Stimulated activated CD4-positive, alpha-beta T cell treated with anti-CD3 and anti-CD28 coated beads, Interleukin-12 subunit alpha, Interleukin-12 subunit beta, amount 100 ng/mL, for 4 hours (primary cell): ENCODE data around the gene BBOF1.
A peak's percentile ranks its signal among the peaks of the same experiment; 100 is the strongest.

Source experiments
- DNase-seq: peaks from one replicate; pipeline ENCODE4 v3.0.0-alpha.2; 2020

The BBOF1 gene

DNA sequence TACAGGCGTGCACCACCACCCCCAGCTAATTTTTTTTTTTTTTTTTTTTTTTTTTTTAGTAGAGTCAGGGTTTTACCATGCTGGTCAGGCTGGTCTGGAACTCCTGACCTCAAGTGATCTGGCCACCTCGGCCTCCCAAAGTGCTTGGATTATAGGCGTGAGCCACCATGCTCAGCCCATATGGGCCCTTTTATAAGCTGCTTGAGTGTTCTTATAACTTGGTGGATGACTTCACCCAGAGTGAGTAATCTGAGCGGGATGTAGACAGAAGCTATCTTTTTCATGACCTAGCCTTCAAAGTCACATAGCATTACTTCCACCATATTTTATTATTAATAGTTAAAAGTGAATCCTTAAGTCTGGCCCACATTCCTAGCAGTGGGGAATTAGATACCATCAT is 16.4 kb downstream of the BBOF1 start:
- no peak for DNase-seq

DNA sequence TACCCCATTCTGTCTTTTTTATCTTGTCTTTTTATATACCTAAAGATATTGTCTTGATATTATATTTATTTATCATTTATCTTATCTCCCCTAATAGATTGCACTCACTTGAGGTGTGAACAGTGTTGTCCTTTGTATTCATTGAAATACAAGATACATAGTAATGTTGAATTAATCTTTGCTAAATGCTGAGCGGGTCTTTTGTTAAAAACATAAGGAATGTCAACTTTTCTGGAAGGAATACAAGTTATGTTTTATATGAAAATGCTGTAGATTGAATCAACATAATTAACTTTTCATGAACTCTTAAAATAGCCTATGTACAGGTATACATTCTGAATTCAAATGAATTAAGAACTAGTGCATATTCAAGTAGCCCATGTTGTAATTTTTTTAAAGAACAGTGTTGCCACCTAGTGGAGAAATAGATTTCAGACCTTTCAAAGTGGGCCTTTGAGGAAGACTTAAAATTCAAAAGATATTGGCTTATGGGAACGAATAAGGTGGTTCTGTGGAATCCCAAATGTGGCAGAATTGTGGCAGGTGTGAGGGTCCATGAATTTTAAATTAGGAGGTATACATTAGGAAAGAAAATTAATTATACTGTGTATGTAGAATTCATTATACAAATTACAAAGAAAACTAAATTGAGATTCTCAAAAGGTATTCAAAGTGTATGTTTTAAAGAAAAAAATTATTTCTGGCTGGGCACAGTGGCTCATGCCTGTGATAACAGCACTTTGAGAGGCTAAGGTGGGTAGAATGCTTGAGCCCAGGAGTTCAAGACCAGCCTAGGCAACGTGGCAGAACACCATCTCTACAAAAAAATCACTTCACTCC is 19.1 kb downstream of the BBOF1 start:
- DNase-seq = no peak

DNA sequence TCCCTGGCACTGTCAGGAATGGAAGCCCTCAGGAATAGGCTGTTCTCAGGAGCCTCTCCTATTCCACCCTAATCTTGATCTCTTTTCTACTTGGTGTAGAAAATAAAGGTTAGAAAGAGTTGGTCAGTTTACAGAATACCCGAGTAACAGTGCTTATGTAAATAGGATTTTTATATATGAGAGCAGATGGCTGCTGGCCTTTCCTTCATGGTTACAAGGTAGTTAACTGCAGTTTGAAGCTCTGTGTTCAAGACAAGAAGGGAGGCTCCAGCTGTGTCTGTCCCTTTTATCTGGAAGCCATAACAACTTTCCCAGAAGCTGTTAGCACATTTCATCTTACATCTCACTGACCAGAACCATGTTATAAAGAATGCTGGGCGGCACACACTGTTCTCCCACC is 23.1 kb downstream of the BBOF1 start:
- no peak for DNase-seq

DNA sequence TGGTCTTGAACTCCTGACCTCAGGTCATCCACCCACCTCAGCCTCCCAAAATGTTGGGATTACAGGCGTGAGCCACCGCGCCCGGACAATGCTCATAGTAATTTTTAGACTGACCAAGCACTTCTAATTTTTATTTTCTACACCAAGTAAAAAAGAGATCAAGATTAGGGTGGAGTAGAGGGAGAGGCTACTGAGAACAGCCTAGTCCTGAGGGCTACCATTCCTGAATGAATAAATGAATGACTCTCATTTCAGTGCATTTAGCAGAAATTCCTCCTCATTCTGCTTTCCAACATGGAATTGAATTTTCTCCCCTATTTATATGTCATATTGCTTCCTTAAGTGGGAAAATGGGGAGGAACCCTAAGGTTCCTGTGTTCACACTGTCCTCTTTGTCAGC is 26.4 kb downstream of the BBOF1 start:
- no peak for DNase-seq

DNA sequence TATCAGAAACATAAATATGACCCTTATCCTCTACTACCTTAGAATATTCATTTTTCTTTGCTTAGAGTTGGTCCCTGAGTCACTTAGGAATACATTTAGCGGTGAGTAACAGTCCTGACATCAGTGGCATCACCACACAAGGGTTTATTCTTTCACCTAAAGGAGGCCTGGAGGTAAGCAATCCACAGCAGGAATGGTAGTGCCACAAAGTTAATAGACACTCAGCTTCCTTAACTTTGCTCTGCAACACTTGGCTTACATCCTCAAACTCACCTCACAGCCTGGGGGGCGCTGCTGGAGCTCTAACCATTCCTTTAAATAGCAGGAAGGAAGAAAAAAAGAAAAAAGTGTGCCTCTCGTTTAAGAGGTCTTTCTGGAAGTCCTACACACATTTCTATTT is 29.1 kb downstream of the BBOF1 start:
- DNase-seq = no peak

DNA sequence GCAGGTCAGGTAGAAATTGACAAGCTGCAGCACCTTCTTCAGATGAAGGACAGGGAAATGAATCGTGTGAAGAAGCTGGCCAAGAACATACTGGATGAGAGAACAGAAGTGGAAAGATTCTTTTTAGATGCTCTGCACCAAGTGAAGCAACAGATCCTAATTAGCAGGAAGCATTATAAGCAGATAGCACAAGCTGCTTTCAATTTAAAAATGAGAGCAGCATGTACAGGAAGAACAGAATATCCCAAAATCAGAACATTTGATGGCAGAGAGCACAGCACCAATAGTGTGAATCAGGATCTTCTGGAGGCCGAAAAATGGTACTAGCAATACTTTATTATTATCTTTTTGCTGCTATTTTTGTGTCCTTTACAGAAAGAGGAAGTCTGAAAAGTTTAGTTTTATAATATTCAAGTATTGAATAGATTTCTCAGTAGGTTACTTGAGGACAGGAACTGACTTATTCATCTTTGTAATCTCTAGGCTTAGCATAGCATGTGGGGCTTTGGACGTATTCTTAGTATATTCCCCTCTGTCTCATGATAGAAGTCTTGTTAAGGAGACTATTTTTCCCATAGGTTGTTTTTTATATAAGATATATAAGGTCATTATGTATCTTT is 30.8 kb downstream of the BBOF1 start:
- DNase-seq = no peak

DNA sequence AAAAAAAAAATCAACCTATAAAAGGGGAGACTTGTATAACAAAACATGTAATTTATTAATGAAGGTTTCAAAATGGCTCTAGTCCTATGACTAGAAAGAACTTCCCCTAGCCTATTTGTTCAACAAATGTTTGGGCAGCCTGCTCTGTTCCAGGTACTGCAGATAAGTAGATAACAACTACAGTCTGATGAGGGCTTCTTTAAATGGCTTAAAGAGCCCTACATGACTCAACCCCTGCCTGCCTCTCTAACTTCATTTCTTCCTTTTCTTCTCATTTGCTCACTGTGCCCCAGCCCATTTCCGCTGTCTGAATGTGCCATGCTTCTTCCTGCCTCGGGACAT is 43.6 kb downstream of the BBOF1 start:
- no peak for DNase-seq

DNA sequence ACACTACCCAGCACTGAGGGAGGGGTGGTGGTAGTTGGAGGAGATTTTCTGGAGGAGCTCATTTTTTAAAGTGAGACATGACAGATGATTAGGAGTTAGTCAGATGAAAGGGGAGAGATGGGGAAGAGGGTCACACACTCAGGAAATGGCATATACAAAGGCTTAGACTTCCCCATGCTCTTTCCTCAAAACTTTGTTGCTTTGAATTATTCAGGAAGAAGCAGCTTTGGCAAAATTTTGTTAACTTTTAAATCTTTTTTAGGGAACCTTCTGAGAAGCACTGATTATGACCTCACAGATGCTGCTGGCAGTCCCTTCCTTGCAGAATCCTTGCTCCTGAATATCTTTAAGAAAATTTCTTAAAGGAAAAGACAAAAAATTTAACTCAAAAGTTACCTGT is 45.3 kb downstream of the BBOF1 start:
- DNase-seq = no peak

DNA sequence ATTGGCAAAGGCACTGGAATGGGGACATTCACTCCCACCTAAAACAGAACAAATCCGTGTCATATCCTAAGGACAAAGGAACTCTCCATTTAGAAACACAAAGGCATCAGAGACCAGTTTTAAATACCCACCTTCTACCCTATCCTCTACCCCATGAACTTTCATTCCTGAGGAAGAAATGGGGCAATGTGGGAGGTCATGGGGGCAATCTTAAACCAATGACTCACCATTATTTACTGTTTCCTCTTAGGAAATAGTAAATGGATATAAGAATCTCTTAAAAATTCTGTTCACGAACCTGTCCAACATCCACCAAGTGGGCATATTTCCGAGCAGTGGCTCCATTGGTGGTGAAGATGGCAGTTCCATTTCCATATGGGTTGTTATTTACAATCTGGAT is 45.7 kb downstream of the BBOF1 start:
- no peak for DNase-seq

DNA sequence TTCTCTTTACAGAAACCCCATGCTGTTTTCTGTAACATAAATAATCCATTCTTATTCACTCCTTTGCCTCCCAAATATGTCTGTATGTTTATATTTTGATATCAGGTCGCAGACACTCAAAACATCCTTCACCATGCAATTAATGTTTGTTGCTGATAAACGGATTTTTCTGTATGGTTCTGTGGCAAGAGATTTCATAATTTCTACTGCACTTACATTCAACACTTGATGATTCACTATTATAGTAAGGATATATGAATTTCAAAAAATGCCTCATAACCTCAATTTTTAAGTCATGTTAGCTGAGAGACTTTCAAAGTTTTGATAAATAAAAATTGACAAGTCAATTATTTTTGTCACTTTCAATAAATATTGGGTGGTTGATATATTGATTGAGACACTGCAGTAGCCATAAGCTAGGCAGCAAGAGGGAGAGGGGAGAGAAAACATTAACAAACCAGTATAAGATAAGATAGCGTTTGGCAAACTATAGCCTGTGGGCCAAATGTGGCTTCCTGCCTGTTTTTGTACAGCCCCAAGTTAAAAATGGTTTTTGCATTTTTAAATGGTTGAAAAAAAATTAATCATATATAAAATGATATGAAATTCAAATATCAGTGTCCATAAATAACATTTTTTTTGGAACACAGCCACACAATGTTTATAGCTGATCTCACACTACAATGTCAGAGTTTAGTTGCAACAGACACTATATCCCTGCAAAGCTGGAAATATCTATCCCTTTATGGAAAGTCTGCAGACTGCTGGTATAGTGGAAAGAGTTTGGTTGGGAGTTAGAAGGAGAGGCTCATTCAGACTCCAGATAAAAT is 46.8 kb downstream of the BBOF1 start:
- DNase-seq = no peak

DNA sequence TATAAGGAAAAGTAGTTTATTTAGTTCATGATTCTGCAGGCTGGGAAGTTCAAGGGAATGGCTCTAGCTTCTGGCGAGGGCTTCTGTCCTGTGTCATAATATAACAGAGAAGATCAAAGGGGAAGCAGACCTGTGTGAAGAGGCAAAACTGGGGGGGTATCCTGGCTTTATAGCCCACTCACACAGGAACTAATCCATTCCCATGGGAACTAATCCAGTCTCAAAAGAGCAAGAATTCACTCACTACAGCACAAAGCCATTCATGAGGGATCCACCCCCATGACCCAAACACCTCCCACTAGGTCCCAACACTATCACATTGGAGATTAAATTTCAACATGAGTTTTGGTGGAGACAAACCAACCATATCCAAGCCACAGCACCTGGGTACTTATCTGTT is 58.3 kb downstream of the BBOF1 start:
- DNase-seq = no peak

DNA sequence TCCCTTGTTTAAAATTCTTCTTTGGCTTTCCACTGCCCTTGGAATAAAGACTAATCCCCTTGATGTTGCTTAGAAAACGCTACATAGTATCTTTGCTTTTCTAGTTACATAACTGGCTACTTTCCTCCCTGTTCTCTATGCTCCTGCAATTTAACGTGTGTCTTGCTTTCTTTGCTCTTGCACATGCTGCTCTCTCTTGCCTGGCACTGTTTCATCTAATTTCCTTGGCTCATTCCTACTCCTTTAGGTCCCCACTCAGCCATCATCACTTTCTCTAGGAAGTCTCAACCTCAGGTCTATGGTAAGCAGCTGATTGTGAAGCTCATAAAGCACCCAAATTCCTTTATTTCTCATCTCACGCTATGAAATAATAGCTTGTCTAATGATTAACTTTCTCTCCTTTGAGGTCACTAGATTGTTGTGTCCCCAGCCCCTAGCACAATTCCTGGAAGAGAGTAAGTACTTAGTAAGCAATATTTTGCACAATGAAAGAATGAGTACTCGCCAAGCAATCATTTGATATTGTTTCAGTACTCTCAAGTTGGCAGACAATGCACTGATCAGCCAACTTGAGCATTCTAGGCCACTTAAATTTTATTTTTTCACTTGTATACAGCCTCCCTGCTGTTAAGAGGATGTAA is 61.8 kb downstream of the BBOF1 start:
- no peak for DNase-seq

DNA sequence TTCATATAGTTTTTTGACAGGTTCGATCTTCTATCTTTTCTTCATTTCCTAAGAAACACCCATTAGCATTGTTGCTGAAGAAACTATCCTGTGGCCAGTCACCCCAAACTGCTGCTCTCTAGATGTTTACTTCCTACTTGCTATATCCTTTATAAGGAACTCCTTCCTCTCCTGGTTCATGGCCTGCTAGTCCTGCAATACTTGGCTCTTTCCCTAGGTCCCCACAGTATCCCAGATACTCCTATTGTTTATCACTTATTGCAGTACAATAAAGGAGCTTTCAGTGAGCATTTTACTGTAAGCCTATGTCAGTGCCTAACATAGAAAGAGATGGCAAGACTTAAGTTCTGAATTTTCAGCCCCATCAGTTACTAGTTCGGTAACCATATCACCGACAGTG is 62.3 kb downstream of the BBOF1 start:
- DNase-seq = no peak

DNA sequence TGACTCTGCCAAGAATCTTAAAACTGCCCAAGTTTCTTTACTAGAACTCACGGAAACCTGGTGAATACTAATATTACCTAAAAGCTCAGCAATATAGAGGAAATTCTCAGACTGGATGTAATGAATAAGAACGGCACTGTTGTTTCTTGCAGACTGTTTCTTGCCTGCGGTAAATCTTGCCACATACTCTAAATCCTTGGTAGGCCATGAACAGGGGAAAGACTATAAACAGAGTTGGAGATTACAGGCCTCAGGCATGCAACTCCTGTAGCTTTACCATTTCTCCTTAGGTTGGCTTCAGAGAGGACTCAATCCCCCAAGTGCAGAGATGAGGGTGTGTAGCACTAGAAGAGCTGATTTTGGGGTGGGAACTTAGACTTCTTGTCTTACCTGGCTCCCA is 64.0 kb downstream of the BBOF1 start:
- no peak for DNase-seq

DNA sequence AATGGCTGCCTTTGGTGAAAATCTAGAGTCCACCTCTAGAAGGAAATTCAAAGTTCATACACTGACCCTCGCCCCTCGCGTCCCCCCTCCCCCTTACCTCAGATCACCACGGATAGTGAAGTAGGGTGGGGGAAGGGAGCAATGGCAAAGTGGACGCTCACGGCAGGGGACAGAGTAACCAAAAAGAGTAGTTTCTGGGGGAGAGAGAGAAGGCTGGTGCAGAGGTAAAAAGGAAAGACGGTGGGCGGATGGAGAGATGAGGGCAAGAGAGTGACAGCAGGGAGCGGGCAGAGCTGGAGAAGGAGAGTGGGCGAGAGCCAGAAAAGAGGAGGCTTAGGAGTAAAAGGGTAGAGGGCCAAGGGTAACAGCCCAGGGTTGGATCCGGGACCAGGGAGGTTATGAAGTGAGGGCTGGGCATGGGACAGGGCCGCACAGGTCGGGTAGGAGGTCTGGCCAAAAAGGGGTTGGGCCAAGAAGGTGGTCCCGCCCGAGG is 64.7 kb downstream of the BBOF1 start:
- no peak for DNase-seq

DNA sequence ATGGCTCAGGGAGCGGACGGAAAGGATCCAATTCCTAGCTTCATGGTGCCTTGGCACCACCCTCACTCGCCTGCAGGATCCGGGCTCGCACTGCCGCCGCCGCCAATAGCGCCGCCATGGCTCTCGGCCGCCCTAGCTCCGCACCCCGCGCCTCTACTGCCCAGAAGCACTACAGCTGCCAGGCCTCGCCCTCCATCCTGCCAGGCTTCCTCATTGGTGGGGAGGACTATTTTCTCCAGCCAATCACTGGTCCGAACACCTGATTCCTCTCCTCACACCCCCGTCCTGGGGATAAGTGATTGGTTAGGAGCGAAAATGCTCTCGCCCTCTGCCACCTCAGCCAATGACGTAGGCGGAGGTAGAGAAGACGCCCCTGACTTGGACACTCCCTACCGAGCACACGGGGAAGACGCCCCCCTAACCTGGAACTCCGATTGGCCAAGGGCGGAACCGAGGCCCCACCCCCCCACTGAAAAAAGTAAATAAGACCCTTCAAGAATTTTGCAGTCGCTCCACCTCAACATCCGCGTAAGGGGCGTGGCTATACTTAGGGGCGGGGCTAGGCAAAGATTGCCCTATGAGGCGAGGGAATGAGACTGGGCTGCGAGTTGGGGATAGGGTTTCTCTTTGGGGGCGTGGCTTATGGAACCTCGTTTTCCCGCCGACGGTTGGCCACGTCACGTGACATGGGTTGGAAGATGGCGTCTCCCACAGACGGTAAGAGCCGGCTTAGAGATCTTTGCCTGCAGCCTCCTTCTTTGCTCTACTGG is 65.3 kb downstream of the BBOF1 start, which contains the start of the genes ALDH6A1 and LIN52:
Gene ALDH6A1, minus strand, starts transcription at position 177 of the 770 bp plus-strand sequence. Its CDS starts 59 bp downstream, at position 118.
Gene LIN52, plus strand, starts transcription at position 680 of the 770 bp plus-strand sequence. Its CDS starts 19 bp downstream, at position 699.
- peak; percentile 100 for DNase-seq

DNA sequence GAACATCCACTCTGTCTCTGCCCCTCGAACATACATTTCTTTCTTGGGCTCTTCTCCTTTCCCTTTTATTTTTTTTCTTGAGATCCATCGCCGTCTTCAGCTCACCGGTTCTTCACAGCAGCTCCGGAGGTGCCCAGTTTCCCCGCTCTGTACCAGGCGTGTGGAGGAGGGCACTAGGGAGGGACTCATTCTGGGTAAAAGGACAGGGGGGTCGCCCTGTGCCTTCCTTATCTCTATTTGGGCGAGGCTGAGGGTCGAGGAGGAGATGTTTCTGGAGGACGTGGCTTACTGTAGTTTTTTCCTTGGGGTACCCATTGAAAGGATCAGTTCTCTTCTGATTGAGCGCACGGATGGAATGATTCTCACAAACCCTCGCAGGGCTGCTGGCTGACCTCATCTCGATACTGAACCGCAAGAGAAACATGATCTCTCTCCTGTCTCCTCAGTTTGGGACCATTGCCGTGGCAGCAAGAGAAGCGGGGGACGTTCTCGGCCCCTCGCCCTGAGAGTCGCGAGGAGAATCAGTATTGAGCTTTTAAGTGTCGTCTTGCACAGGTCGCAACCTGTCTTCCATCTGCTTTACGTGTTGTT is 66.0 kb downstream of the BBOF1 start:
- DNase-seq = peak; percentile 2

DNA sequence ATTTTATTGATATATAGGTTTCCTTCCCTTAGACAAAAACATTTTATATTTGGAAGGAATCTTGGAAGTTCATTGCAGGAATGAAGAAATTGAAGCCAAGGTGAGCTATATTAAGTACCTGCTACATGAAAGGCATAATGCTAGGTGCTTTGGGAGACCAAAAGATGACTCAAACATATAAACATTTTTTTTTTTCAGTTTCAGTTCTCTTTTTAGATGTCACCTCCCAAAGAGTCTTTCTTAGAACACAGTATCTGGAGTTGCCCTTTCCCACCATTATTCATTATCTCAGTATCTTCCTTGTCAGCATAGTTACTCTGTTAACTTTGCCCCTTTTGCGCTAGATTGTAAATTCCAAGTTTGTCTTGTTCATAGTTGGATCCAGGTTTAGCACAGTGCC is 66.7 kb downstream of the BBOF1 start:
- no peak for DNase-seq

DNA sequence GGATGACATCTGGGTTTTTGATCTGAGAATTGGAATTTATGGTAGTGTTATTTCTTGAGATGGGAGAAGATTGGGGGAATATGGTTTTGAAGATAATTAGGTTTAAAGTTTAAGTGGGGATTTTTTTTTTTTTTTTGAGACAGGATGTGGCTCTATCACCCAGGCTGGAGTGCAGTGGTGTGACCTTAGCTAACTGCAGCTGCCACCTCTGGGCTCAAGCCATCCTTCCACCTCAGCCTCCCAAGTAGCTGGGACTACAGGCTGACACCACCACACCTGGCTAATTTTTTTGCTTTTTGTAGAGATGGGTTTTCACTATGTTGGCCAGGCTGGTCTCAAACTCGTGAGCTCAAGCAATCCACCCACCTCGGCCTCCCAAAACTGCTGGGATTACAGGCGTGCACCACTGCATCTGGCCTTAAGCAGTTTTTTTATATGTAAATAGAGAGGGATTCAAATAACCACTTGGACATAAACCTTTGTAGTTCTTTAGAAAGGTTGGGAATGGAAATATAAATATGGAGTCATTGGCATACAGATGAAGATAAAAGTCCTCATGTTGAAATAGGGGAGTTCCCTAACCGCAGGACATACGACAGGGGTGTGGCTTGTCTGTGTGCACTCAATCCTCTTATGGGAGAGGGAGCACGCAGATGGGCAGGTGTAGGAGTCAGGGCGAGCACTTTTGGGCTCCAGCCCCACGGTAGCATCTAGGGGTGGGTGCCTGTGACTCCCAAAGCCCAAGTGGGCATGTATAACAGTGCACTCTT is 70.3 kb downstream of the BBOF1 start:
- no peak for DNase-seq

DNA sequence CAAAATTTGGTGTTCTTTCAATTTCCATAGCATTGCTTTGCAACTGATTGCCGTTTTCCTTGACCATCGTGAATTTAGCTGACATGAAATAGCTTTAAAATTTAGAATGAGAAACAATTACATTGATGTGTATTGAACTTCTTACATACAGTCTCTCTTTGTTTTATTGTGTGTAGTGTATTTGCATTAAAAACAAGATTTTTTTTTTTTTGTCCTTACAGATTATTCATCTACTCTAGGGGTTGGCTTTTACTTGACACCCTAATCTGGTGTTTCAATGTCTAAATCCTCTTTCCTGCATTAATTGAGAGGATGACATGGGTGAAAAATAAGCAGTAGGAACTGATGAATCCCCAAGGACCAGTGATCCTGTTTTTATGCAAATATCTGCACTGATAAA is 86.2 kb downstream of the BBOF1 start:
- no peak for DNase-seq

DNA sequence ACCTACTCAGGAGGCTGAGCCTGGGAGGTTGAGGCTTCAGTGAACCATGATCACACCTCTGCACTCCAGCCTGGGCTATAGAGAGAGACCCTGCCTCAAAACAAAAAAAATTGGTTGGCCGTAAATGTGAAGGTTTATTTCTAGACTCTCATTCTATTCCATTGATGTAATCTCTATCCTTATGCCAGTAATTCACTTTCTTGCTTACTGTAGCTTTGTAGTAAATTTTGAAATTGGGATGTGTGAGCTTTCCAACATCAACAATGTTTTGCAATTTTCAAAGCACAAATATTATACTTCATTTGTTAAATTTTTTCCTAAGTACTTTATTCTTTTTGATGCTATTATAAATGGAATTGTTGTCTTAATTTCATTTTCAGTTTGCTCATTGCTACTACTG is 90.2 kb downstream of the BBOF1 start:
- DNase-seq = no peak
